Kasumi-1 (cell line): ENCODE data around the gene WASF3.

Experiments
- DNase-seq, 2 experiments: peaks; one replicate each; lab custom pipeline; 2025; lab: John Stamatoyannopoulos, UW

Gene WASF3

DNA sequence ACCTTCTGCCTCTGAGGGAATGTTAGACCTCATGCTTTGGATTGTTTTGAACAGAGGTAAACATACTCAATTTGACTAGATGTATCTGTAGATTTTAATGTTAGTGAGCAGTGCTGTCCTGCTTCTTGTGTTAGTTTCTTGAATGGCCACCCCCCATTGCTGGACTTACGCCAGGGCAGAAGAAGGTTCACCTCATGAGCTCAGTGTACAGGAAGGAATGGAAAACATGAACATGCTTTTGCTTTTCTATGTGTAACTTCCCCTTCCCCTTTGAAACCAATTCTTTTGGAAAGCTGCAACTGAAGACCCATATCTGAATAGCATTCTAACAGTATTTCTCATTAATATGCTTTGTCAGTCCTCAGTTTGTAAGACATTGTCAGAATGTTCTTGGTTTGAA lies 32.3 kb downstream of the WASF3 start:
- peak in 1 of 2 experiments; percentile 10 for DNase-seq

DNA sequence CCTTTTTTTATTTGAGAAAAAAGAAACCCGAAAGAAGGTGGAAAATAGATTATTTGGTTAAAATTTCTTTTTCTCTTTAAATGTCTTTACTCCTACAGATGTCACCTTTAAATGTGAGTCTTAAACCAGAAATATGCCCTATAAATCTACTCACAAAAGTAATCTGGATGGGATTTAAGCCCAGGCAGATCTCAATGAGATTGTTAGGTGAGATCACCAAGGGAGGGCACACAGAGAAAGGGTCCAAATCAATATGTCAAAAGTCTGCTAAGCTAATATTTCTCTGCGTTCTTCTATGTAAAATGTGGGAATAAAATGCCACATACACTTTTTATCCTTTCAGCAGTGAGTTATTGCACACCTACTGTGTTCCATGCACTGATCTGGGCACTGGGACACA lies 32.9 kb downstream of the WASF3 start:
- no peak for DNase-seq

DNA sequence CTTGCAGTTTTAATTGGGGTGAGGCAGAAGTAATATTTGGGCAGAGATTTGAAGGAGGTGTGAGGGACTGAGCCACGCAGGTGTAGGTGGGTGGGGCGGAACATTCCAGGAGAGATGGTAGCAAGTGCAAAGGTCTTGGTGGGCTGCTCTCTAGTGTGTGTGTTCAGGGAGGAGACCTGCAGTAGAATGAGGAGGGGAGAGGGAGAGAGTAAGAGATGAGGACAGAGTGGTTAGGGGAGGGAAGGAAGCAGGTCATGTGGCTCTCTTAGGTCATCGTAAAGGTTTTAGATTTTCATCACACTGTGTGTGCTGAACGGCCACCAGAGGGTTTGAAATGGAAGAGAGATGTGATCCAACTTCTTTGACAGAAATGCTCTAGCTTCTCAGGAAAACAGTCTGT lies 33.5 kb downstream of the WASF3 start:
- DNase-seq = peak; percentile 5 to 9

DNA sequence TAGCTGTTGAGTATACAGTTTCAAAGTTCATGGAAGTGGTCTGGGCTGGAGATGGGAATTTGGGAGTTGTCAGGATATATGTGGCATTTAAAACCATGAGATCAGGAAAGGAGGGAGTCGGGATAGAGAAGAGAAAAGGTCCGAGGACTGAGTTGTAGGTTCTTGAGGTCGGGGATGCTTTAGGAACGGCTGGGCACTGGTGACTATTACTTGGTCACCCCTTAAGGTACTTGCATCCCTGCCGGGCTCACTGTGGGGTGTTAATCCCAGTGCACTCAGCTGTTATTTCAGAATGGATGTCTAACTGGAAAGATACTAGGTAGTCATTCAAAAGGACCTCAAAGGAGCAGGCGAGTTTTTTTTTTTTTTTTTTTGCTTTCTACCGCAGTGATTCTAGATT lies 34.2 kb downstream of the WASF3 start:
- no peak for DNase-seq

DNA sequence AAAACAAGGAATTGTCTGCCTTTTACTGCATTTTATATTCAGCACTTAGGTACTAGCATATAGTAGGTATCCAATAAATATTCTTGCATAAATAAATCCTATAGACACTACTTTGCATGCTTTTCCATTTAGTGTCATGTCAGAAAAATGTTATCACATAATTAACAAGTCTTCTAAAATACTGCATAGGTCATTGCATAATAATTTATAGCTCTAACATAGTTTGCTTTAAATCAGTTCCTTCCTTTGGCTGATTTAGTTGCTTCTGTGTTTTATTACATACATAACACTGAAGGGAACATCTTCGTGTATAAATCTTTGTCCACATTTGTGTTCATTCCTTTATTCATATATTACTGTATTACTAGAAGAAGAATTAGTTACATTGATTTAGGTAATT lies 36.2 kb downstream of the WASF3 start:
- no peak for DNase-seq

DNA sequence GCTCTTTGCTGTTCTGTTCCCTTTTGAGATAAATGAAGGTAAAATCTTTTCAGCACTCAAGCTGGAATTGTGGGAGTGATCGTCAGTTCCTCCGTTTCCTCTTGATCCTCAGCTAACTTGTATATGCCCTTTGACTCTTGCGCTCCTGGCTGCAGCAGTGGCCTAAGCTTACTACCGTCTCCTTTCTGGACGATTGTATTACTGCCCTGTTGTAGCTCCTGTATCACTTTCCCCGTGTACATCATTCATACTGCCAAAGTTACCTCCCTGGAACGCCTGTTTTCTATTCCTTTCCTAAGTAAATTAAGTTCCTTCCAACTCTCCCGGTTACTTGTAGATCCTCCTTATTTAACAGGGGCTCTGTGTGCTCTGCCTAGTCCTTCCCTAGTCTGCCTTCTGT lies 36.9 kb downstream of the WASF3 start:
- no peak for DNase-seq

DNA sequence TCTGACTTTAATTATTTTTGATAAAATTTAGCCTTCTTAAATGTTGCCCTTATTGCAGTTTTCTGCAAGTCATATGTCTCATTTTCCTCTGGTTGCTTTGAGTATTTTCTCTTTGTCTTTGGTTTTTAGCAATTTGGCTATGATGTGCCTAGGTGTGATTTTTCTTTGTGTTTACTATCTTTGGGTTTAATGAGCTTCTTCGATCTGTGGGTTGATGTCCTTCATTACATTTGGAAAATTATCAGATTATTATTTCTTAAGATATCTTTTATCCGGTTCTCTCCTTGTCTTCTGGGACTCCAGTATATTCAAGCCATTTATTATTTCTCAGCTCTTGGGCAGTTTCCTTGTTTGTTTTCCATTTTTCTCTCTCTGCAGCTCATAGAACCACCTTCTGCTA lies 39.0 kb downstream of the WASF3 start:
- DNase-seq = no peak

DNA sequence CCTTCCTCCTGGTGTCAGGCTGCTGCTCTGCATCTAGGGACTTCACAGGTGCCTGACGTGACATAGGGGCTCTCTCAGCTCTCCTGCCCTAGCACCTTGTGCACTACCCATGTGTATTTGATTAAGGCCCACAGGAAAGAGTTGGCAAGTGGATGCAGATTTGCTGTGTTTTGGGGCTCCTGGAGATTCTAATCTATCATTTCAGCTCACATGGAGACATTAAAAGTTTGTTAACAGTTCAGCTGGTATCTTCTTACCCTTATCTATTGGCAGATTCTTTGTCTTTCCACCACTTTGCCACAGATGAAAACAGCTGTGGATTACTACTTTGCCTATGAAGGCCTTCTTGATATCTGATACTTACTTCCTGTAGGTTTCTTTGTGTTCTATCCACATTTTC lies 41.9 kb downstream of the WASF3 start:
- no peak for DNase-seq

DNA sequence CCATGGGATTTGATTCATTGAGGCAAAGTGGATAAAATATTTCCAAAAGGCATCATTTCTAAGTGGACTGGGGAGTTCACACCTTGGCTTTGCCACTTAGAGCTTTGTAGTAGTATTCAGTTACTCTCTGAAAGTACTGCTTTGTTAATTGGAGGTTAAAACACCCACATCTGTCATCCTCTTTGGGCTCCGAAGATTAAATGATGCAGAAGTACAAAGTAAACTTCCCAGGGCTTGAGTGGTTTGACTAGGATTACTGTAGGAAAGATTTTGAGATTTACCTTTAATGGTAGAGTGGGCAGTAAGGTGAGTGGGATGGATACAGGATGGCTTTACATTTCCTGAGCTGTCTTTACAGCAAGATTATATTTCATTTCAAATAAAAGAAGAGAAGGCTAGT lies 42.4 kb downstream of the WASF3 start:
- no peak for DNase-seq

DNA sequence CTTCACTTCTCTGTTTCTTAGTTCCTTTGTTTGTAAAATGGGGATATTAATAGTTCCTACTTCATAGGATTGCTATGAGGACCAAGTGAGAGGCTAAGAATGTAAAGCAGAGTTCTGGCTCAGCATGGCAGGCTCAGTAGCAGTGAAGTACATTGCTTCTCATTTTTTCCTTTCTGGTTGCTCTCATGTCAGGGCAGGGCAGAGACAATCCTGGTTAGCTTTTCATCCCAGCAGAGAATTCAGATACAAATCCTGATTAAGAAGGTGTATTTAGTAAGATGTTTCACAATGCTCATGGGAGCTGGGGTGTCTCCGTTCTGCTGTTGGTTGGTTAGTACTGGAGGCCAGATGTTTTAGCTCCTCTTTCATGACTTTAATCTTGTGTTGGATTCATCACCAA lies 42.9 kb downstream of the WASF3 start:
- DNase-seq = no peak

DNA sequence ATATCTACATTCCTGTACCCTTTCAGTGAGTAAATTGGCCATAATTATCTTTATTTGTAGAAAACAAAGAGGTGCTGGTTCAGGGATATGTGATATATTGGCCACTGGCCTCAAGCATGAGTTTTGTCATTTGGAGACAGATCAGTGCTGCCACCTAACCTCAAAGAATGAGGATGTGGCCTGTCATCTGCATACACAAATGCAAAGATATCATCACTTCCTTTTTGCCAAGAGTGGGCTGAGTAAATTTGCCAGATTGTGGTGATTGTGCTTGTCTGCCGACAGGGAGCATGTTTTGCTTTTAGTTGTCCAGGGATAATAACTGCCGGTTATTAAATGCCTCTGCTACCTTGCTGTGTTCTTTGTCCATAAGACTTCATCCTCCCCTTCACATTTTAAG lies 44.2 kb downstream of the WASF3 start:
- peak; percentile 60 to 67 for DNase-seq

DNA sequence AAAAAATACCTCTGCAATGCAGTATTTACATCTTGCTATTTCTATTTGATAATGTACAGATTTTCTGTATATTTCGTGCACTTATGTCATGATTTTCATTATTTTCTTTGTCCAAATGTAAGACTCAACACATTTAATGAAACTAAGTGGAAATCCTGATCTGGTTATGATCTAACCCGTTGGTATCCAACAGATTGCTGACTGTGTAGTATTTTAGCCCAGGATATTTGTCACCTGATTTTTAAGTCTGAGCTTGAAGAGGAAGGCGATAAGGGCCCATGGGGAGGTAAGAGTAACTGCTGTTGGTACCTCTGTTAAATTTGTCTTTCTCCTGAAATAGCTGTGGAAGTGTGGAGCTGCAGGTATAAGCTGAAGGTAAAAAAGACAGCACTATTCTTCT lies 45.3 kb downstream of the WASF3 start:
- DNase-seq = no peak

DNA sequence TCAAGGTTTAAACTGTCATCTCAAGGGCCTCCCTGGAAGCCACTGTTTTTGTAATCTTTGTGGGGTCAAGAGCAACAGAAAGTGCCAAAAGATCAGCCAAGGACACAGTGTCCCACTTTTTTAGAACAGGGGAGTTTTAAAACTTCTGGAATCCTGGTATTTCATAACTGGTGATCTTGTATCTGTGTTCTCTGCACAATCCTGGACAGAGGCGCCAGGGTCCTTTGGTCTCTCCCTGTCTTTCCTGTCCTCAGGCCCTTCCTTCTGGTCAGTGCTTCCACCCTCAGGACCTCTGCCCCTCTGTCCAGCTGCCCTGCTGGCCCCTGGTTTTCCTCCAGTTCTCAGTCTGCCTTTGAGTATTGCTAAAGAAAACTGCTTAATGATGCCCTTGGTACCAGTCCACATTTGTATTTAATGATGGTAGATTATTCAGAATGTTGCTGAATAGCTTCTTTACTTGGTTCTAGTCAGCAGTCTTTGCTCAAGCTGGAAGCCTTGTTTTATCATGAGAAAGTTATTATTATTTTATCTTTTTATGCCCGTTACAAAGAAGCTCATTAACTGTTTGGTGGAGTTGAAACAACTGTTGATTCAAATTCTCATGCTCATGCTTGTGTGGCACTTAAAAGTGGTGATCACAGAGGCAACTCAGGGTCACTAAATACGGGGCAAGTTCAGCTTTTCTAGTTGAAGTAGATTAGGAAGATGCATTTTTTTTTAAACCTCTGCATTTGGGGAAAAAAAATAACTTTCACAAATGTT lies 47.5 kb downstream of the WASF3 start:
- DNase-seq = no peak

DNA sequence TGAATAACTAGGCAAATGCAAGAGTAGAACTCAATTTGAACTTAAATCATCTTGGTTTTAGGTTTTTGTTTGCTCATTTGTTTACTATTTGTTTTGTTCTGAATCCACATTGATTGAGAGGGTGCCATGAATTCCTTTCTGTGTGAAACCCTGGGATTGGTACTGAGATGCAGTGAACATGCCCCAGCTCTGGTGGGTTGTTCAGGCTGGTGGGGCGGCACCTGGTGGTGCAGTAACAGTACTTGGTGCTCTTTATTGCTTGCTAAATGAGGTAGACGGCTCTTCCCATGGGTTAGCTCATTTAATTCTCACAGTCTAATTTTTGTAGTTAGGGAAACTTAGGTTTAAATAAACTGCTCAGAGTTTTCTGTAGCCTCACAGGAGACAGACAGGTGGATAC lies 48.4 kb downstream of the WASF3 start:
- no peak for DNase-seq

DNA sequence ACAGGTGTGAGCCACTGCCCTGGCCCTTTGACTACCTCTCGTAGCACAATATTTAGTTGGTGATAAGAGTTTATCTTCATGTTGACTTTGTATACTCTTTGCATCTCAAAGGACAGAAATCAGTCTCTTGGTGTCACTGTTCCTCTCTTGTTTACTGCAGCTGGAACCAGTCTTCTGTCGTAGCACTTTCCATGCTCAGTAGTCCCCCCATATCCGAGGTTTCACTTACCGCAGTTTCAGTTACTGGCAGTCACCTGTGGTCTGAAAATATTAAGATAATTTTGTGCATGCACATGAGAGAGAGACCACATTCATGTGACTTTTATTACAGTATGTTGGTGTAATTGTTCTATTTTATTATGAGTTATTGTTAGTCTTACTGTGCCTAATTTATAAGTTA lies 49.1 kb downstream of the WASF3 start:
- no peak for DNase-seq

DNA sequence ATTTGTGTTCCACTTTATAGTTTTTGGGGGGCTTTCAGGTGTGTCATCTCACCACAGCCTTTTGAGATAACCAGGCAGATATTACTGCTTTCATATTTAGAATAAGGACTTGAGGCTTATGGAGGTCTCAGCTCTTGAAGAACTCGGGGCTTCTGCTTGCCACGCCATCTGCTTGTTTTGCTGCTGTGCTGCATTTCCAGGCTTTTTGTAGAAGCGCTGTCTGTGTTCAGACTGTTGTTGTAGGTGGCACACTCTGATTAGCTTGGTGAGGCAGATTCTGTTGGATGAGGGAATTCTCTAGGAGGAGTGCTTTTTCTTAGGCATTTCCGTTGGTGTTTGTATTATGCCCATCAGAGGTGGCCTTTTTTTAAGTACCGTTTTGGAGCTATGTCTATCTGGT lies 57.2 kb downstream of the WASF3 start:
- DNase-seq = no peak

DNA sequence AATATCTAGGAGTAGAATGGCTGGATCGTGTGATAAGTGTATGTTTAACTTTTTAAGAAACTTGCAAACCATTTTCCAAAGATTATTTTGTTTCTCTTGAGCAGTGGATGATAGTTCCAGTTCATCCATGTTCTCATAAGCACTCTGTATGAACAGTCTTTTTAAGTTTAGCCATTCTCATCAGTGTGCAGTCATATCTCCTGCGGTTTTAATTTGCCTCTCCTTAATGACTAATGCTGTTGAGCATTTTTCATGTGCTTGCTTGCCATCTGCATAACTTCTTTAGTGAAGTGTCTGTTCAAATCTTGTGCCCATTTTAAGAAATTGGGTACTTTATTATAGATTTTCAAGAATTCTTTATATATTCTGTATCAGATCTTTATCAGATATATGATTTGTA lies 58.6 kb downstream of the WASF3 start:
- no peak for DNase-seq

DNA sequence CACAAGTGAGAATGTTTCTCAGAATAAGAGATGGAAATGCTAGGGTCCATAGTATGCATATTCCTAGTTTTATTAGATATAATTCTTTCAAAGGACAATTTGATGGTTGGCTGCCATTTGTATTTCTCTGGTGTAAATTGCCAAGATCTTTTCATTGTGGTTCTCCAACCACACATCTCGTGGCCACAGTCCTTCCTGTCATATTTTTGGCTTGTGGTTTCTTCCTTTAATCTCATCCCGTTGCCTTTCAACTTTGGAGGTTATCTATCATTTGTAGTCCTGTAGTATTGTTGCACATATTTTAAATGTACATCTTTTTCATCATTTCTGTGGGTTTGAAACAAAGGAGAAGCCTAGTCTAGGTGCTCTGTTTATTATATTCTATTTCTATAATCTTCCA lies 61.2 kb downstream of the WASF3 start:
- no peak for DNase-seq

DNA sequence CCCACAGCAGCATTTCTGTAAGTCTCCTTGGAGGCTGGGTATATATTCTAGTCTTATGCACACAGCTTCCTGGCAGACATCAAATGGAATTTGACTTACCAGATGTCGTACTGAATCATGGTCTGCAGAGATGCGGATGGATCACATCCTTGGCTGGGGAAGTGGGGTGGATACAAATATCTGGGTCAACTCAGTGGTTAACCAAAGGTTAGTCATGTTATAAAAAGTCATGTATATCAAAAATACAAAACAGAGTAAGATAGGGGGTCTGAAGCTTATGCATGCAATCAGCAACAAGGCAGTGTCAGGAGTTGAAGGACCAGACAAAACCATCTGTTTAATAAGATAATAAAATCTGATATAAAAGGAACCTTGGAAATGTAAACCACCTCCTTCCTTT lies 61.9 kb downstream of the WASF3 start:
- DNase-seq = no peak

DNA sequence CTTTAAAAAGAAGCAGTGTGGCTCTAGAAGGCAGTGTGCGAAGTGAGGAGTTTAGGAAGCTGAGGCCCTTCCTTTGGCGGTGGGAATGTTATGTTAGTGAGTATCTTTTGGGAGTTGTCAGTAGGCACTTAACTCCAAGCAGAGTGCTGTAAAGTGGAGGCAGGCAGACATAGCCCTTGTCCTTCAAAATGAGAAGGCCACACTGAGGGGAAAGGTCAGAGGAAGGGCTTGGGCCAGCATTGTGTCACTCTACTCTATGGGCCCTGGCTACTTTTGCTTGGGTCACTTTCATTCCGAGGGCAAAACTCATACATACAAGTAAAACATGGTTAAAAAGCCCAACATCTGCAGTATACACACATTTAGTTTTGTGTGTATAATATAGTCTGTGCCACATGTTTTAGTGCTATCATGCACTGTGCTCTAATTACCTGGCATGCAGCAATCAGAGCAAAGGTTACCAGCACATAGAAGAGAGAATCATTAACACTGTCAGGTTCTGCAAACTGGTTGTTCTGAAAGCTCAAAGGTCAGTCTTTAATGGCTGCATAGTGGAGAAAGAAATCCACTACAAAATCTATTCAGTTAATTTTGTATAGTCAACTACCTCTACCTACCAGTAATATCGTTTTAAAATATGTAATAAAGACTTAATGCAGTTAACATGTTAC lies 64.4 kb downstream of the WASF3 start:
- DNase-seq = no peak

DNA sequence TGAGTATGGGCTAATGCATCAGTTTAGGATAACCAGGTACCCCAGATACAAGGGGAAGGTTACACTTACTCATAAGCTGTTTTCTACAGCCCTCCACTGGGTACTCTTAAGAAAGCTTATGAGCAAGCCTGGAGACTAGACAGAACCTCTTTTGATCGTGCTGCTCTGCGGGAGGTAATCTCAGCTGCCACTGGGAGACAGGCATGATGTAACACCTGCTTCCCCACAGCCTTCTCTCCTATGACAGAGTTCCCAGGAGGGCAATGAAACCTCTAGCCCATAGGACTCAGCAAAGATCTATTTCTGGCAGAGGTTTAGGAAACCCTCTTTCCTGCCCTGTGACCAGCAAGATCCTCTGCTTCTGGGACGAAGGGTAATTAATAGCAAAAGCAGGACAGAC lies 65.6 kb downstream of the WASF3 start:
- no peak for DNase-seq

DNA sequence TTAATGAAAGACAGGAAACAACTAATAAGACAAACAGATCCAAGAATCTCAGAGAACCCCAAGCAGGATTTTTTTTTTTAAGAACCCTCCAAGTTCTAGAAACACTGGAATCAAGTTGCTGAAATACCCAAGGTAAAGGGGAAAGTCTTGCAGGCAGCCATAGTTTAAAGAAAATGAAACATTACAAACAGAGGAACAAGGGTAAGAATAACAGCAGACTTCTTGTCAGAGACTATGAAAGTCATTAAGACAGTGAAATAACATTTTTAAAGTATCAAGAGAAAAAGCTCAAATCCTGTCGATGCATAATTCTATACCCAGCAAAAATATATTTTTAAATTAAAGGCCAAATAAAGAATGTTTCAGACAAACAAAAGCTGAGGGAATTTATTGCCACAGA lies 67.1 kb downstream of the WASF3 start:
- no peak for DNase-seq

DNA sequence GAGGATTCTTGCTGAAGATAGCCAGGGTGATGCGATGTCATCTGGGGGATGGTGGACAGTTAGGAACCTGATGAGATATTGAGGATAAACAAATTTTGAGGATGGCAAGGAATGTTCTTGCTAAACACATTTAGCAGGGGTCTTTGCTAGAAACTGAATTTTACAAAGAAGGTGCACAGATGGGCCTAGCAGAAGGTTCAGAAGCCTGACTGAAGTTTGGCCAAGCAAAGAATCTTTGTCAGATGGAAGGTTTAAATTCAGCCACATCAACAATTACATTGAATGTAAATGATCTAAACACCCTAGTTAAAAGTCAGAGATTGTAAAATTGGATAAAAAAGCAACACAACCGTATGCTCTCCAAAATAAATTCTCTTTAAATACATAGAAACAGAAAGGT lies 68.8 kb downstream of the WASF3 start:
- no peak for DNase-seq

DNA sequence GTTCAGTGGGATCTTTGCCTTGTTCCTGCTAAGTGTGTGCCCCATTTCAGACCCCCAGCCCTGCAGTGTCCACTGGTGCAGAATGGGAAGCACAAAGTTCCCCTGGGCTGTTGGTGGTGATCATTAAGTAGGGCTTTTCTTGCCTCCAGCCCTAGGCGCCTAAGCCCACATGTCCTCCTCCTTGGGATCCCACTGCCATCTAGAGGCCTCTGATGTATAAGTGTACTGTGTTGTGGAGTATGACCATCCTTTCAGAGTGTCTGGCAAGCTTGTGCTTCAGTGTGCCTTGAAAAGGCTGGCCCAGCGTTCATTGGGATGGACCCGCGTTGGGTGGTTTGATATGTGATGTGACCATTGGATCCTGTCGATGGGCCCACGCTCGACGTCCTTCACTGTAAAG lies 71.2 kb downstream of the WASF3 start:
- peak; percentile 7 to 24 for DNase-seq
